ENCODE measurements around the gene MICAL2. TPM values are rescaled to one million over a fixed set of nuclear protein-coding genes. Genes with fewer than 3 reads are reported as not detected.
"Not testable (repeated sequence)": the region's sequence is repeated elsewhere in the genome, so short reads cannot be mapped to it uniquely, and the experiment has no call there.

Gene MICAL2
- total and polyA plus RNA-seq, 2 donors (not counting 1 experiment from before 2014, with no cell fraction given), result 0.32 to 0.40 TPM

- no peak for DNase-seq
- H4K20me1 ChIP-seq (ENCODE audit: control insufficient read depth, insufficient read depth, low read length, poor library complexity, severe bottlenecking), result no peaks in the 10 kb centered on the region
- no peak overlapping the region for H2AFZ ChIP-seq (ENCODE audit: insufficient read depth, low read depth, low read length, poor library complexity, severe bottlenecking)
- ChIA-PET POLR2A (no interaction called here), CTCF (no interaction called here)
- no peak for ATAC-seq (ENCODE audit: low read depth)
- no peaks in the 10 kb centered on the region for H3K36me3 ChIP-seq (replicated peaks in 1 of 2; ENCODE audit: control extremely low read depth in 1 of 2, control insufficient read depth in 1 of 2, extremely low read depth in 1 of 2, insufficient read depth in 2 of 2, low read length in 1 of 2)
- H3K4me2 ChIP-seq (replicated peaks; ENCODE audit: low read depth, low read length, poor library complexity, severe bottlenecking), result no peak overlapping the region
- Mint-ChIP-seq H3K4me3 (no peak overlapping the region), H3K27me3 (peaks cover 15% of the 10 kb centered on the region), H3K4me1 (no peaks in the 10 kb centered on the region), H3K27ac (no peak overlapping the region), H3K9me3 (ENCODE audit: insufficient read depth) (no peaks in the 10 kb centered on the region)
- no peaks in the 10 kb centered on the region for H3K79me2 ChIP-seq (ENCODE audit: control insufficient read depth, insufficient read depth, low read length)
- no peaks in the 10 kb centered on the region for H3K4me1 ChIP-seq (ENCODE audit: control insufficient read depth in 2 of 2, insufficient read depth in 2 of 2, low read length in 2 of 2)
- no peak overlapping the region for H3K9ac ChIP-seq (ENCODE audit: low read length)
- H3K4me3 ChIP-seq (ENCODE audit: control extremely low read depth in 1 of 5, extremely low read depth in 1 of 5, insufficient read depth in 1 of 5, low read depth in 2 of 5, low read length in 4 of 5), result no peak overlapping the region
- peaks cover 0 to 2% (median 0%) of the 10 kb centered on the region in 4 experiments for H3K27me3 ChIP-seq (replicated peaks in 1 of 4; ENCODE audit: control extremely low read depth in 1 of 4, control insufficient read depth in 3 of 4, insufficient read depth in 4 of 4, low read length in 3 of 4)
- intact Hi-C loops (cut with micrococcal nuclease), result no loop called here
- no peak overlapping the region for H3K27ac ChIP-seq (ENCODE audit: low read length in 2 of 2)
- TF ChIP-seq, protein P1, sequence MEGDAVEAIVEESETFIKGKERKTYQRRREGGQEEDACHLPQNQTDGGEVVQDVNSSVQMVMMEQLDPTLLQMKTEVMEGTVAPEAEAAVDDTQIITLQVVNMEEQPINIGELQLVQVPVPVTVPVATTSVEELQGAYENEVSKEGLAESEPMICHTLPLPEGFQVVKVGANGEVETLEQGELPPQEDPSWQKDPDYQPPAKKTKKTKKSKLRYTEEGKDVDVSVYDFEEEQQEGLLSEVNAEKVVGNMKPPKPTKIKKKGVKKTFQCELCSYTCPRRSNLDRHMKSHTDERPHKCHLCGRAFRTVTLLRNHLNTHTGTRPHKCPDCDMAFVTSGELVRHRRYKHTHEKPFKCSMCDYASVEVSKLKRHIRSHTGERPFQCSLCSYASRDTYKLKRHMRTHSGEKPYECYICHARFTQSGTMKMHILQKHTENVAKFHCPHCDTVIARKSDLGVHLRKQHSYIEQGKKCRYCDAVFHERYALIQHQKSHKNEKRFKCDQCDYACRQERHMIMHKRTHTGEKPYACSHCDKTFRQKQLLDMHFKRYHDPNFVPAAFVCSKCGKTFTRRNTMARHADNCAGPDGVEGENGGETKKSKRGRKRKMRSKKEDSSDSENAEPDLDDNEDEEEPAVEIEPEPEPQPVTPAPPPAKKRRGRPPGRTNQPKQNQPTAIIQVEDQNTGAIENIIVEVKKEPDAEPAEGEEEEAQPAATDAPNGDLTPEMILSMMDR (IDR thresholded peaks at IDR 0.05), result no peak
- TF ChIP-seq EZH2 (IDR thresholded peaks at IDR 0.05; ENCODE audit: borderline replicate concordance, insufficient read depth, low read depth, low read length, poor library complexity, severe bottlenecking), result no peak
- no peaks in the 10 kb centered on the region for H3K9me3 ChIP-seq (ENCODE audit: control extremely low read depth in 1 of 3, control insufficient read depth in 2 of 3, insufficient read depth in 1 of 3, low read length in 2 of 3)
- WGBS (ENCODE audit: insufficient coverage), result 71% methylated on average over 10 of the region's 11 CpGs
Measured at GRCh38 chr11:12144330-12145174, 34.2 kb downstream of the MICAL2 start.

DNA sequence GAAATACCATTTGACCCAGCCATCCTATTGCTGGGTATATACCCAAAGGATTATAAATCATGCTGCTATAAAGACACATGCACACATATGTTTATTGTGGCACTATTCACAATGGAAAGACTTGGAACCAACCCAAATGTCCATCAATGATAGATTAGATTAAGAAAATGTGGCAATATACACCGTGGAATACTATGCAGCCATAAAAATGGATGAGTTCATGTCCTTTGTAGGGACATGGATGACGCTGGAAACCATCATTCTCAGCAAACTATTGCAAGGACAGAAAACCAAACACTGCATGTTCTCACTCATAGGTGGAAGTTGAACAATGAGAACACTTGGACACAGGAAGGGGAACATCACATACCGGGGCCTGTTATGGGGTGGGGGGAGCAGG lies 36.3 kb downstream of the MICAL2 start:
- H2AFZ ChIP-seq (ENCODE audit: insufficient read depth, low read depth, low read length, poor library complexity, severe bottlenecking); H4K20me1 ChIP-seq (ENCODE audit: control insufficient read depth, insufficient read depth, low read length, poor library complexity, severe bottlenecking); H3K27ac ChIP-seq (ENCODE audit: low read length in 2 of 2); H3K27me3 ChIP-seq (replicated peaks in 1 of 4; ENCODE audit: control extremely low read depth in 1 of 4, control insufficient read depth in 3 of 4, insufficient read depth in 4 of 4, low read length in 3 of 4); H3K79me2 ChIP-seq (ENCODE audit: control insufficient read depth, insufficient read depth, low read length); CTCF ChIA-PET; H3K9me3 ChIP-seq (ENCODE audit: control extremely low read depth in 1 of 3, control insufficient read depth in 2 of 3, insufficient read depth in 1 of 3, low read length in 2 of 3); H3K4me1 Mint-ChIP-seq; H3K9me3 Mint-ChIP-seq (ENCODE audit: insufficient read depth); DNase-seq; H3K4me3 ChIP-seq (ENCODE audit: control extremely low read depth in 1 of 5, extremely low read depth in 1 of 5, insufficient read depth in 1 of 5, low read depth in 2 of 5, low read length in 4 of 5); POLR2A ChIA-PET; H3K27ac Mint-ChIP-seq; H3K36me3 ChIP-seq (replicated peaks in 1 of 2; ENCODE audit: control extremely low read depth in 1 of 2, control insufficient read depth in 1 of 2, extremely low read depth in 1 of 2, insufficient read depth in 2 of 2, low read length in 1 of 2); ATAC-seq (ENCODE audit: low read depth); intact Hi-C loops (cut with micrococcal nuclease); H3K4me2 ChIP-seq (replicated peaks; ENCODE audit: low read depth, low read length, poor library complexity, severe bottlenecking); H3K4me3 Mint-ChIP-seq; H3K4me1 ChIP-seq (ENCODE audit: control insufficient read depth in 2 of 2, insufficient read depth in 2 of 2, low read length in 2 of 2); H3K9ac ChIP-seq (ENCODE audit: low read length); H3K27me3 Mint-ChIP-seq: not testable (repeated sequence)
- no CpG with 5 or more reads among the region's 3 CpGs for WGBS (ENCODE audit: insufficient coverage)

Data from B cell (primary cell).